K562 (cell line): ENCODE results near the gene JUND. TPM values are rescaled to one million over a fixed set of nuclear protein-coding genes. Genes with fewer than 3 reads are reported as not detected.

Experiments used
- EHMT2 ChIP-seq: fragments of 450-650 bp; IDR thresholded peaks from 2 replicates; pipeline ENCODE4 v1.6.1; 2018; ENCODE audit warnings: antibody characterized with exemption
- ELF1 ChIP-seq: fragments of 200-800 bp; sonication (Bioruptor generic); IDR thresholded peaks from 2 replicates; pipeline ENCODE4 v1.6.1; 2016; ENCODE audit warnings: missing genetic modification characterization, missing compliant biosample characterization
- EP400 ChIP-seq: fragments of 450-650 bp; IDR thresholded peaks from 2 replicates; pipeline ENCODE4 v1.6.1; 2017; ENCODE audit warnings: antibody characterized with exemption, mild to moderate bottlenecking, moderate library complexity
- ILK ChIP-seq: fragments of 450-650 bp; IDR thresholded peaks from 2 replicates; pipeline ENCODE4 v1.6.1; 2016; ENCODE audit warnings: missing genetic modification characterization, low read depth, mild to moderate bottlenecking, missing compliant biosample characterization, moderate library complexity, borderline replicate concordance
- JUND ChIP-seq, 2 experiments: IDR thresholded peaks; 2 replicates in 1 of 2; 3 replicates in 1 of 2; pipeline ENCODE4 v1.6.1; 2011; ENCODE audit warnings: borderline replicate concordance in 2 of 2, low read depth in 2 of 2, low read length in 2 of 2, improper control_type of control experiment in 1 of 2, missing biosample characterization in 1 of 2, missing genetic modification characterization in 1 of 2, missing genetic modification reagents in 1 of 2
- MTA3 ChIP-seq: fragments of 450-650 bp; formaldehyde crosslinking; IDR thresholded peaks from 2 replicates; pipeline ENCODE4 v1.6.1; 2017; ENCODE audit warnings: mild to moderate bottlenecking, borderline replicate concordance
- NCOA6 ChIP-seq: fragments of 450-650 bp; IDR thresholded peaks from 2 replicates; pipeline ENCODE4 v1.6.1; 2017; ENCODE audit warnings: mild to moderate bottlenecking
- PHB ChIP-seq: fragments of 250-450 bp; sonication (Bioruptor Pico); IDR thresholded peaks from 2 replicates; pipeline ENCODE4 v1.5.0; 2021
- RAD51 ChIP-seq: fragments of 450-650 bp; IDR thresholded peaks from 2 replicates; pipeline ENCODE4 v1.7.1; 2016; ENCODE audit warnings: low read depth, mild to moderate bottlenecking, borderline replicate concordance
- RBBP5 ChIP-seq: fragments of 200-600 bp; sonication (generic); IDR thresholded peaks from 2 replicates; pipeline ENCODE4 v1.6.1; 2012; ENCODE audit warnings: borderline replicate concordance, mild to moderate bottlenecking, low read length, control low read depth, inconsistent platforms; ENCODE audit not compliant: insufficient read depth, poor library complexity, severe bottlenecking
- SAP30 ChIP-seq: fragments of 200-600 bp; sonication (generic); IDR thresholded peaks from 2 replicates; pipeline ENCODE4 v1.6.1; 2012; ENCODE audit warnings: borderline replicate concordance, low read depth, mild to moderate bottlenecking, moderate library complexity, low read length, control low read depth, inconsistent platforms; ENCODE audit not compliant: insufficient read depth, poor library complexity, severe bottlenecking
- SP2 ChIP-seq: IDR thresholded peaks from 2 replicates; pipeline ENCODE4 v1.6.1; 2011; ENCODE audit warnings: mild to moderate bottlenecking, low read depth, low read length, moderate library complexity; ENCODE audit not compliant: poor library complexity, severe bottlenecking; ENCODE audit errors: extremely low read depth
- STAT5B ChIP-seq: fragments of 250-450 bp; sonication (Bioruptor Pico); IDR thresholded peaks from 2 replicates; pipeline ENCODE4 v1.8.0; 2021; ENCODE audit warnings: mild to moderate bottlenecking, inconsistent platforms
- ZFX ChIP-seq: sonication (generic); formaldehyde crosslinking; IDR thresholded peaks from 2 replicates; pipeline ENCODE4 v1.8.0; 2022; ENCODE audit warnings: mild to moderate bottlenecking, missing genetic modification reagents, moderate library complexity
- ZNF175 ChIP-seq: fragments of 200-800 bp; sonication (Bioruptor generic); IDR thresholded peaks from 2 replicates; pipeline ENCODE4 v1.6.1; 2016; ENCODE audit warnings: low read depth, mild to moderate bottlenecking, missing genetic modification characterization, missing compliant biosample characterization
- ZNF584 ChIP-seq: fragments of 200-800 bp; sonication (Bioruptor generic); IDR thresholded peaks from 2 replicates; pipeline ENCODE4 v1.6.1; 2016; ENCODE audit warnings: low read depth, mild to moderate bottlenecking, missing genetic modification characterization, missing compliant biosample characterization
- ZNF707 ChIP-seq: fragments of 250-450 bp; sonication (Bioruptor Pico); conservative IDR thresholded peaks from 2 replicates; pipeline ENCODE4 v1.8.0; 2022; ENCODE audit warnings: inconsistent platforms, mild to moderate bottlenecking, moderate library complexity
- ZNF766 ChIP-seq: fragments of 200-800 bp; sonication (Bioruptor generic); conservative IDR thresholded peaks from 2 replicates; pipeline ENCODE4 v1.6.1; 2016; ENCODE audit warnings: missing genetic modification characterization, missing compliant biosample characterization
- polyA plus RNA-seq, 8 experiments: library from polyadenylated mRNA; depleted of rRNA in 4 of 8; stranded (reverse) in 5 of 8; unstranded in 3 of 8; fragments of >200 nt; fragmentation: Nextera tagmentation in 2 of 8; fragmentation: Illumina TruSeq in 1 of 8; extraction: Ambion mirVana in 2 of 8; extraction: Trizol in 1 of 8; gene quantifications; 2 replicates each; pipeline versions ENCODE4 v1.2.1 to v1.2.3, GENCODE V29; 2011 to 2014; ENCODE audit warnings: inconsistent platforms in 1 of 8, missing spikeins in 1 of 8
- total RNA-seq, 7 experiments: library from RNA; depleted of rRNA in 6 of 7; stranded (reverse); fragments of >200 nt in 6 of 7; fragmentation: Illumina TruSeq in 2 of 7; extraction: Trizol in 2 of 7; gene quantifications; 2 replicates each; pipeline versions ENCODE4 v1.2.1 to v1.2.3, GENCODE V29; 2011 to 2021; ENCODE audit warnings: low replicate concordance in 1 of 7
- TF ChIP-seq, protein P1 (sequence below): sonication (generic); formaldehyde crosslinking; IDR thresholded peaks from 2 replicates; pipeline ENCODE4 v1.8.1; 2022; ENCODE audit warnings: missing genetic modification reagents
- TF ChIP-seq, protein P2 (sequence below), 2 experiments: fragments of 450-650 bp in 1 of 2; sonication (generic) in 1 of 2; formaldehyde crosslinking in 1 of 2; IDR thresholded peaks in 1 of 2; conservative IDR thresholded peaks in 1 of 2; 2 replicates each; pipeline versions ENCODE4 v1.6.1 to v1.8.1; 2016 to 2023; ENCODE audit warnings: mild to moderate bottlenecking in 2 of 2, moderate library complexity in 2 of 2, inconsistent platforms in 1 of 2, missing genetic modification reagents in 1 of 2
- TF ChIP-seq, protein P3 (sequence below): IDR thresholded peaks from 2 replicates; pipeline ENCODE4 v1.6.1; 2014; ENCODE audit warnings: antibody characterized with exemption
- TF ChIP-seq, protein P4 (sequence below): fragments of 250-450 bp; sonication (Bioruptor Pico); IDR thresholded peaks from 2 replicates; pipeline ENCODE4 v1.4.0; 2020; ENCODE audit warnings: mild to moderate bottlenecking, moderate library complexity

Gene JUND
- total and polyA plus RNA-seq, 9 of the 15 experiments (the other 6 are each of a cell fraction or from before 2014, with no cell fraction given) = 6.4 to 286 (median 42.3) TPM

DNA sequence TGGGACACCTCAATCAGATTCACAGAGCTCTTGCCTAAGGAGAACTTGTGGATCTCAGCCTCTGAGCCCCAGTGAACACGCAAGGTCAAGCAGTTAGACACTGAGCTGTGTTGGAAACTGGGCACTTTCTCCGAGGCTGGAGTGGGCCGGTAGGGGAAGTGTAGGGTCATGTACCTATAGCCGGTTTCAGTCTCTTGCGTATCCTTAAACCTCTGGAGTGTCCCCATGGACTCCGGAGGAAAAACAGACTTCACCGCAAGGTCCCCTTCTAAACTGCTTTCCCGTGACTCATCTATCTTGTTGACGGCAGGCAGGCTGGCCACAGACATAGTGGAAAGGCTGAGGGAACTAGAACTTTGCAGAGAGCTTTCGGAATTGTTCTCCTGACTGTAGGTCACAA, 18.5 kb downstream of the JUND start (continued):
- TF ChIP-seq, protein P1, sequence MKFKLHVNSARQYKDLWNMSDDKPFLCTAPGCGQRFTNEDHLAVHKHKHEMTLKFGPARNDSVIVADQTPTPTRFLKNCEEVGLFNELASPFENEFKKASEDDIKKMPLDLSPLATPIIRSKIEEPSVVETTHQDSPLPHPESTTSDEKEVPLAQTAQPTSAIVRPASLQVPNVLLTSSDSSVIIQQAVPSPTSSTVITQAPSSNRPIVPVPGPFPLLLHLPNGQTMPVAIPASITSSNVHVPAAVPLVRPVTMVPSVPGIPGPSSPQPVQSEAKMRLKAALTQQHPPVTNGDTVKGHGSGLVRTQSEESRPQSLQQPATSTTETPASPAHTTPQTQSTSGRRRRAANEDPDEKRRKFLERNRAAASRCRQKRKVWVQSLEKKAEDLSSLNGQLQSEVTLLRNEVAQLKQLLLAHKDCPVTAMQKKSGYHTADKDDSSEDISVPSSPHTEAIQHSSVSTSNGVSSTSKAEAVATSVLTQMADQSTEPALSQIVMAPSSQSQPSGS (CRISPR knock-in tag) = no peak
- TF ChIP-seq ZFX (CRISPR knock-in tag) (no peak), ELF1 (tag) (no peak), MTA3 (no peak), JUND (IDR thresholded peaks at IDR 0.05; ENCODE audit: borderline replicate concordance, low read depth, low read length) (peak; percentile 69), JUND (tag; IDR thresholded peaks at IDR 0.05; ENCODE audit: borderline replicate concordance, low read depth, low read length) (no peak), ZNF175 (peak; percentile 68; the same call in 1 of the 2 replicates), ZNF707 (CRISPR knock-in tag) (no peak), SAP30 (no peak), STAT5B (CRISPR knock-in tag) (no peak), RAD51 (no peak), ZNF584 (CRISPR knock-in tag) (no peak), EHMT2 (no peak), ILK (tag) (no peak), SP2 (no peak), EP400 (no peak), NCOA6 (no peak), RBBP5 (no peak), PHB (CRISPR knock-in tag) (no peak), ZNF766 (CRISPR knock-in tag) (0 out of 2 replicates have a peak, but pooled peaks have one; percentile 19)
- TF ChIP-seq, protein P2, sequence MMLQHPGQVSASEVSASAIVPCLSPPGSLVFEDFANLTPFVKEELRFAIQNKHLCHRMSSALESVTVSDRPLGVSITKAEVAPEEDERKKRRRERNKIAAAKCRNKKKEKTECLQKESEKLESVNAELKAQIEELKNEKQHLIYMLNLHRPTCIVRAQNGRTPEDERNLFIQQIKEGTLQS (IDR thresholded peaks at IDR 0.05) = peak; percentile 79
- TF ChIP-seq, protein P2 (CRISPR knock-in tag; conservative IDR thresholded peaks at IDR 0.05) = no peak
- TF ChIP-seq, protein P3, sequence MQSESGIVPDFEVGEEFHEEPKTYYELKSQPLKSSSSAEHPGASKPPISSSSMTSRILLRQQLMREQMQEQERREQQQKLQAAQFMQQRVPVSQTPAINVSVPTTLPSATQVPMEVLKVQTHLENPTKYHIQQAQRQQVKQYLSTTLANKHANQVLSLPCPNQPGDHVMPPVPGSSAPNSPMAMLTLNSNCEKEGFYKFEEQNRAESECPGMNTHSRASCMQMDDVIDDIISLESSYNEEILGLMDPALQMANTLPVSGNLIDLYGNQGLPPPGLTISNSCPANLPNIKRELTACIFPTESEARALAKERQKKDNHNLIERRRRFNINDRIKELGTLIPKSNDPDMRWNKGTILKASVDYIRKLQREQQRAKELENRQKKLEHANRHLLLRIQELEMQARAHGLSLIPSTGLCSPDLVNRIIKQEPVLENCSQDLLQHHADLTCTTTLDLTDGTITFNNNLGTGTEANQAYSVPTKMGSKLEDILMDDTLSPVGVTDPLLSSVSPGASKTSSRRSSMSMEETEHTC = peak; percentile 44; the same call in 1 of the 2 replicates
- TF ChIP-seq, protein P4, sequence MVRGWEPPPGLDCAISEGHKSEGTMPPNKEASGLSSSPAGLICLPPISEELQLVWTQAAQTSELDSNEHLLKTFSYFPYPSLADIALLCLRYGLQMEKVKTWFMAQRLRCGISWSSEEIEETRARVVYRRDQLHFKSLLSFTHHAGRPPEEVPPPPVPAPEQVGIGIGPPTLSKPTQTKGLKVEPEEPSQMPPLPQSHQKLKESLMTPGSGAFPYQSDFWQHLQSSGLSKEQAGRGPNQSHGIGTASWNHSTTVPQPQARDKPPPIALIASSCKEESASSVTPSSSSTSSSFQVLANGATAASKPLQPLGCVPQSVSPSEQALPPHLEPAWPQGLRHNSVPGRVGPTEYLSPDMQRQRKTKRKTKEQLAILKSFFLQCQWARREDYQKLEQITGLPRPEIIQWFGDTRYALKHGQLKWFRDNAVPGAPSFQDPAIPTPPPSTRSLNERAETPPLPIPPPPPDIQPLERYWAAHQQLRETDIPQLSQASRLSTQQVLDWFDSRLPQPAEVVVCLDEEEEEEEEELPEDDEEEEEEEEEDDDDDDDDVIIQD (CRISPR knock-in tag) = no peak
- TF ChIP-seq, all 486 proteins: peak for 35
